ENCODE measurements around the gene APBA2.

DNA sequence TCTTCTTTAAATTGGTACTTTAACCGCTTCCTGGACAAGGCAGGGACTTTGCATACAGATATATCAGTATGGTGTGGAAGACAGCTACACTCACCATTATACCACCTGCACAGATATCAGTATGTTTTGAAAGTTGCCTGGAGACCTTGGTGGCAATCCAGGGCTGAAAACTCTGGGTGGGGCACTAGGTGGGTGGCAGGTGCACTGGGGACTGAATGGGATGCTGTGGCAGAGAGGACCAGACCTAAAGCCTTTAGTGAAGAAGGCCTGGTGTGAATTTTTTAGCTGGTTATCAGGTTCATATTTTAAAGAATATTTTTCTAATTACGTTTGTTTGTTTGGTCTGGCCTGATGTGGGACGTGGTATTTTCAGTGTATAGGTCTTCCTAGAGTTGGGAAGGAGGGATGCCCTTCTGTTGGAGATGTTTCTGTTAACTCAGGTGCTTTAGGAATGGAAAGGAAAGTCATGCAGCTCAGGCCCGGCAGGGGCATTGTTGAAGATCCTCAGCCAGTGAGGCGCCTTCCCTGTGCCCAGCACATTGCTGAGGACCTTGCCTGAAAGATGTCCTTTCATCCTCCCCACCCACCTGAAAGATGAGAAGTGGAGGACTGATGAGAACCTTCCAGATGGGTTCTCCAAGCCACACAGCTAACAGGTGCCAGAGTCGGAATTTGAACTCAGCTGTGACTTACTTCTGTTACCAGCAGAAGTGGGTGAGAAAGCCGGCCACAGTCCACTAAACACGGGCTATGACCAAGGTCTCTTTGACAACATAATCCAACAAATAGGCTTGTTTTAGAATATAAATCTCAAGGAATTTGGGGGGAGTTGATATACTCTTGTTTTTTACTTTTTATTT lies 77.3 kb downstream of the APBA2 start:
- TF ChIP-seq POLR2A (IDR thresholded peaks at IDR 0.05; ENCODE audit: extremely low read depth, insufficient read length) (no peak), MAX (IDR thresholded peaks at IDR 0.05; ENCODE audit: low read depth, low read length) (no peak)
- TF ChIP-seq, protein P1, sequence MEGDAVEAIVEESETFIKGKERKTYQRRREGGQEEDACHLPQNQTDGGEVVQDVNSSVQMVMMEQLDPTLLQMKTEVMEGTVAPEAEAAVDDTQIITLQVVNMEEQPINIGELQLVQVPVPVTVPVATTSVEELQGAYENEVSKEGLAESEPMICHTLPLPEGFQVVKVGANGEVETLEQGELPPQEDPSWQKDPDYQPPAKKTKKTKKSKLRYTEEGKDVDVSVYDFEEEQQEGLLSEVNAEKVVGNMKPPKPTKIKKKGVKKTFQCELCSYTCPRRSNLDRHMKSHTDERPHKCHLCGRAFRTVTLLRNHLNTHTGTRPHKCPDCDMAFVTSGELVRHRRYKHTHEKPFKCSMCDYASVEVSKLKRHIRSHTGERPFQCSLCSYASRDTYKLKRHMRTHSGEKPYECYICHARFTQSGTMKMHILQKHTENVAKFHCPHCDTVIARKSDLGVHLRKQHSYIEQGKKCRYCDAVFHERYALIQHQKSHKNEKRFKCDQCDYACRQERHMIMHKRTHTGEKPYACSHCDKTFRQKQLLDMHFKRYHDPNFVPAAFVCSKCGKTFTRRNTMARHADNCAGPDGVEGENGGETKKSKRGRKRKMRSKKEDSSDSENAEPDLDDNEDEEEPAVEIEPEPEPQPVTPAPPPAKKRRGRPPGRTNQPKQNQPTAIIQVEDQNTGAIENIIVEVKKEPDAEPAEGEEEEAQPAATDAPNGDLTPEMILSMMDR (IDR thresholded peaks at IDR 0.05; ENCODE audit: low read depth, low read length): no peak

Measured in NB4 (cell line).